Measurements from ENCODE around the gene CA14. TPM values are rescaled to one million over a fixed set of nuclear protein-coding genes. Genes with fewer than 3 reads are reported as not detected.

Gene CA14
- total and polyA plus RNA-seq, 2 experiments from 2014 or later = 41.3 to 47.4 TPM

GRCh38 chr1:150256554-150257341 lies 826 bp upstream of the CA14 start:
- H3K27me3 ChIP-seq (ENCODE audit: insufficient read depth) = no peaks in the 10 kb centered on the region
- H3K27ac Mint-ChIP-seq = peak overlapping the region; percentile 98
- peak; percentile 66 for DNase-seq (ENCODE audit: low spot score)

DNA sequence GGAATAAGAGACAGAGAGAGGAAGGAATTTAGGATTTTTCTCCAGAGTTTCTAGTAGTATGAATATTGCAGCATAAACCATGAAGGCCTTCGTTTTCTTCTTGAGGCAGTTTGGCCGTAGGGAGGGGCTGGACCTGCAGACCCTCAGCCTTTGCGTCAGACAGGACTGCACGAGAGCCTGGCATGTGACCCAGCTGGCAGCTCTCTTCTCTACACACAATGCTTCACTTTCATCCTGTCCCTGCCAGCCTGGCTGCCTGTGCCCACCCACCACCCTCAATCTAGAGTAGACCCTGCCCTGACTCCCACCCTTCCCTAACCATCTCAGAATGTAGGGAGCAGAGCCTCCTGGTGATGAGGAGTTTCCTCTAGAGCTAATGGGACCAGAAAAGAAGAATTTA lies 1.6 kb downstream of the CA14 start:
- Mint-ChIP-seq H3K9me3 (peaks cover 2% of the 10 kb centered on the region; the same call in 2 of the 3 replicates), H3K4me3 (peak overlapping the region; percentile 91), H3K4me1 (peaks cover 41% of the 10 kb centered on the region), H3K27me3 (ENCODE audit: insufficient read depth, low read depth, poor library complexity) (peaks cover 16% of the 10 kb centered on the region), H3K27ac (peak overlapping the region; percentile 98), H3K36me3 (ENCODE audit: low read depth) (peaks cover 35% of the 10 kb centered on the region)
- Histone ChIP-seq H3K4me2 (peak overlapping the region; percentile 95), H3K4me1 (ENCODE audit: insufficient read depth) (peaks cover 21% of the 10 kb centered on the region), H3K27ac (ENCODE audit: low read depth) (peak overlapping the region; percentile 89), H3K36me3 (ENCODE audit: insufficient read depth) (peaks cover 11% of the 10 kb centered on the region; the same call in 1 of the 2 replicates), H2AFZ (no peak overlapping the region), H3K4me3 (peak overlapping the region; percentile 88), H4K20me1 (replicated peaks; ENCODE audit: insufficient read depth) (peaks cover 10% of the 10 kb centered on the region), H3K9me2 (ENCODE audit: insufficient read depth) (no peaks in the 10 kb centered on the region), H3K27me3 (ENCODE audit: insufficient read depth) (no peaks in the 10 kb centered on the region), H3K79me2 (replicated peaks; ENCODE audit: insufficient read depth) (peaks cover 26% of the 10 kb centered on the region), H3F3A (replicated peaks; ENCODE audit: low read depth) (peaks cover 30% of the 10 kb centered on the region)
- DNase-seq (ENCODE audit: low spot score) = no peak
- ATAC-seq = no peak
- no peak for TF ChIP-seq ETS1 (IDR thresholded peaks at IDR 0.05)
- TF ChIP-seq ZNF331 (CRISPR knock-in tag; IDR thresholded peaks at IDR 0.05; ENCODE audit: low read depth) = no peak
- no peak for TF ChIP-seq NANOG (IDR thresholded peaks at IDR 0.05; ENCODE audit: borderline replicate concordance)
- TF ChIP-seq EZH2phosphoT487 (IDR thresholded peaks at IDR 0.05; ENCODE audit: unreplicated experiment) = no peak
- no peak for TF ChIP-seq ZNF114 (CRISPR knock-in tag; IDR thresholded peaks at IDR 0.05)
- TF ChIP-seq ZNF462 (CRISPR knock-in tag; IDR thresholded peaks at IDR 0.05) = no peak
- TF ChIP-seq CREB1 (CRISPR knock-in tag; IDR thresholded peaks at IDR 0.05; ENCODE audit: low read depth) = no peak
- TF ChIP-seq STAT1 (IDR thresholded peaks at IDR 0.05; ENCODE audit: unreplicated experiment) = no peak
- no peak for TF ChIP-seq JUNB (IDR thresholded peaks at IDR 0.05; ENCODE audit: unreplicated experiment)
- TF ChIP-seq EZH2 (IDR thresholded peaks at IDR 0.05; ENCODE audit: low read depth, unreplicated experiment) = no peak
- no peak for TF ChIP-seq POLR2AphosphoS5 (IDR thresholded peaks at IDR 0.05; ENCODE audit: low read depth)

More at GRCh38 chr1:150256554-150257341, 826 bp upstream of the CA14 start:
- Histone ChIP-seq H3K27ac (ENCODE audit: low read depth) (peak overlapping the region; percentile 89), H3K4me2 (peak overlapping the region; percentile 95), H3F3A (replicated peaks; ENCODE audit: low read depth) (peaks cover 24% of the 10 kb centered on the region; the same call in 1 of the 2 replicates), H3K9me2 (ENCODE audit: insufficient read depth) (no peaks in the 10 kb centered on the region), H4K20me1 (replicated peaks; ENCODE audit: insufficient read depth) (peaks cover 3% of the 10 kb centered on the region; the same call in 1 of the 2 replicates), H3K79me2 (replicated peaks; ENCODE audit: insufficient read depth) (peaks cover 26% of the 10 kb centered on the region), H2AFZ (no peak overlapping the region), H3K36me3 (ENCODE audit: insufficient read depth) (peaks cover 5% of the 10 kb centered on the region; the same call in 1 of the 2 replicates), H3K4me3 (peak overlapping the region; percentile 88), H3K4me1 (ENCODE audit: insufficient read depth) (peaks cover 21% of the 10 kb centered on the region)
- peak overlapping the region; percentile 91 for H3K4me3 Mint-ChIP-seq
- H3K4me1 Mint-ChIP-seq = peaks cover 36% of the 10 kb centered on the region
- peaks cover 2% of the 10 kb centered on the region; the same call in 2 of the 3 replicates for H3K9me3 Mint-ChIP-seq
- peaks cover 14% of the 10 kb centered on the region for H3K36me3 Mint-ChIP-seq (ENCODE audit: low read depth)
- H3K27me3 Mint-ChIP-seq (ENCODE audit: insufficient read depth, low read depth, poor library complexity) = peaks cover 7% of the 10 kb centered on the region
- peak; percentile 12 for ATAC-seq
- TF ChIP-seq ZNF331 (CRISPR knock-in tag; IDR thresholded peaks at IDR 0.05; ENCODE audit: low read depth) = no peak
- peak; percentile 39; the same call in 1 of the 2 replicates for TF ChIP-seq POLR2AphosphoS5 (IDR thresholded peaks at IDR 0.05; ENCODE audit: low read depth)
- TF ChIP-seq STAT1 (IDR thresholded peaks at IDR 0.05; ENCODE audit: unreplicated experiment) = no peak
